ENCODE results near the gene METTL25B. TPM values are rescaled to one million over a fixed set of nuclear protein-coding genes. Genes with fewer than 3 reads are reported as not detected.

The METTL25B gene
- total and polyA plus RNA-seq, 2 of the 13 experiments (the other 11 are each of a cell fraction or from before 2014, with no cell fraction given): 11.9 to 24.0 TPM

GRCh38 chr1:156767101-156767878 is 39.0 kb downstream of the METTL25B start, which contains the start of gene PRCC (continued):
- TF ChIP-seq HOXD1 (CRISPR knock-in tag; IDR thresholded peaks at IDR 0.05) (0 out of 2 replicates have a peak, but pooled peaks have one; percentile 72), GTF2F1 (IDR thresholded peaks at IDR 0.05; ENCODE audit: low read length) (no peak), UBTF (CRISPR knock-in tag; IDR thresholded peaks at IDR 0.05) (peak; percentile 100), MTF1 (CRISPR knock-in tag; IDR thresholded peaks at IDR 0.05) (no peak), ZSCAN22 (CRISPR knock-in tag; IDR thresholded peaks at IDR 0.05) (no peak), ZNF564 (CRISPR knock-in tag; IDR thresholded peaks at IDR 0.05) (peak; percentile 42; the same call in 1 of the 2 replicates), SIN3B (IDR thresholded peaks at IDR 0.05; ENCODE audit: low read length) (no peak), ZBTB25 (CRISPR knock-in tag; IDR thresholded peaks at IDR 0.05) (peak; percentile 77; the same call in 1 of the 2 replicates), AGO1 (IDR thresholded peaks at IDR 0.05; ENCODE audit: low read depth, low read length, poor library complexity, severe bottlenecking) (no peak), NFATC3 (CRISPR knock-in tag; IDR thresholded peaks at IDR 0.05) (no peak; the same call in 1 of the 2 replicates), PHF8 (CRISPR knock-in tag; IDR thresholded peaks at IDR 0.05) (peak; percentile 100), ZNF713 (CRISPR knock-in tag; IDR thresholded peaks at IDR 0.05) (no peak), CREM (IDR thresholded peaks at IDR 0.05) (peak; percentile 100), CREM (CRISPR knock-in tag; IDR thresholded peaks at IDR 0.05) (0 out of 2 replicates have a peak, but pooled peaks have one; percentile 21), TAF1 (CRISPR knock-in tag; IDR thresholded peaks at IDR 0.05) (peak; percentile 79), MBNL3 (CRISPR knock-in tag; conservative IDR thresholded peaks at IDR 0.05) (no peak)
- TF ChIP-seq, protein P1, sequence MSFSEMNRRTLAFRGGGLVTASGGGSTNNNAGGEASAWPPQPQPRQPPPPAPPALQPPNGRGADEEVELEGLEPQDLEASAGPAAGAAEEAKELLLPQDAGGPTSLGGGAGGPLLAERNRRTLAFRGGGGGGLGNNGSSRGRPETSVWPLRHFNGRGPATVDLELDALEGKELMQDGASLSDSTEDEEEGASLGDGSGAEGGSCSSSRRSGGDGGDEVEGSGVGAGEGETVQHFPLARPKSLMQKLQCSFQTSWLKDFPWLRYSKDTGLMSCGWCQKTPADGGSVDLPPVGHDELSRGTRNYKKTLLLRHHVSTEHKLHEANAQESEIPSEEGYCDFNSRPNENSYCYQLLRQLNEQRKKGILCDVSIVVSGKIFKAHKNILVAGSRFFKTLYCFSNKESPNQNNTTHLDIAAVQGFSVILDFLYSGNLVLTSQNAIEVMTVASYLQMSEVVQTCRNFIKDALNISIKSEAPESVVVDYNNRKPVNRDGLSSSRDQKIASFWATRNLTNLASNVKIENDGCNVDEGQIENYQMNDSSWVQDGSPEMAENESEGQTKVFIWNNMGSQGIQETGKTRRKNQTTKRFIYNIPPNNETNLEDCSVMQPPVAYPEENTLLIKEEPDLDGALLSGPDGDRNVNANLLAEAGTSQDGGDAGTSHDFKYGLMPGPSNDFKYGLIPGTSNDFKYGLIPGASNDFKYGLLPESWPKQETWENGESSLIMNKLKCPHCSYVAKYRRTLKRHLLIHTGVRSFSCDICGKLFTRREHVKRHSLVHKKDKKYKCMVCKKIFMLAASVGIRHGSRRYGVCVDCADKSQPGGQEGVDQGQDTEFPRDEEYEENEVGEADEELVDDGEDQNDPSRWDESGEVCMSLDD (CRISPR knock-in tag; IDR thresholded peaks at IDR 0.05; ENCODE audit: borderline replicate concordance): no peak
- TF ChIP-seq, protein P2, sequence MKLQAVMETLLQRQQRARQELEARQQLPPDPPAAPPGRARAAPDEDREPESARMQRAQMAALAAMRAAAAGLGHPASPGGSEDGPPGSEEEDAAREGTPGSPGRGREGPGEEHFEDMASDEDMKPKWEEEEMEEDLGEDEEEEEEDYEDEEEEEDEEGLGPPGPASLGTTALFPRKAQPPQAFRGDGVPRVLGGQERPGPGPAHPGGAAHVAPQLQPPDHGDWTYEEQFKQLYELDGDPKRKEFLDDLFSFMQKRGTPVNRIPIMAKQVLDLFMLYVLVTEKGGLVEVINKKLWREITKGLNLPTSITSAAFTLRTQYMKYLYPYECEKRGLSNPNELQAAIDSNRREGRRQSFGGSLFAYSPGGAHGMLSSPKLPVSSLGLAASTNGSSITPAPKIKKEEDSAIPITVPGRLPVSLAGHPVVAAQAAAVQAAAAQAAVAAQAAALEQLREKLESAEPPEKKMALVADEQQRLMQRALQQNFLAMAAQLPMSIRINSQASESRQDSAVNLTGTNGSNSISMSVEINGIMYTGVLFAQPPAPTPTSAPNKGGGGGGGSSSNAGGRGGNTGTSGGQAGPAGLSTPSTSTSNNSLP (IDR thresholded peaks at IDR 0.05; ENCODE audit: low read depth, low read length): no peak
- TF ChIP-seq, protein P3, sequence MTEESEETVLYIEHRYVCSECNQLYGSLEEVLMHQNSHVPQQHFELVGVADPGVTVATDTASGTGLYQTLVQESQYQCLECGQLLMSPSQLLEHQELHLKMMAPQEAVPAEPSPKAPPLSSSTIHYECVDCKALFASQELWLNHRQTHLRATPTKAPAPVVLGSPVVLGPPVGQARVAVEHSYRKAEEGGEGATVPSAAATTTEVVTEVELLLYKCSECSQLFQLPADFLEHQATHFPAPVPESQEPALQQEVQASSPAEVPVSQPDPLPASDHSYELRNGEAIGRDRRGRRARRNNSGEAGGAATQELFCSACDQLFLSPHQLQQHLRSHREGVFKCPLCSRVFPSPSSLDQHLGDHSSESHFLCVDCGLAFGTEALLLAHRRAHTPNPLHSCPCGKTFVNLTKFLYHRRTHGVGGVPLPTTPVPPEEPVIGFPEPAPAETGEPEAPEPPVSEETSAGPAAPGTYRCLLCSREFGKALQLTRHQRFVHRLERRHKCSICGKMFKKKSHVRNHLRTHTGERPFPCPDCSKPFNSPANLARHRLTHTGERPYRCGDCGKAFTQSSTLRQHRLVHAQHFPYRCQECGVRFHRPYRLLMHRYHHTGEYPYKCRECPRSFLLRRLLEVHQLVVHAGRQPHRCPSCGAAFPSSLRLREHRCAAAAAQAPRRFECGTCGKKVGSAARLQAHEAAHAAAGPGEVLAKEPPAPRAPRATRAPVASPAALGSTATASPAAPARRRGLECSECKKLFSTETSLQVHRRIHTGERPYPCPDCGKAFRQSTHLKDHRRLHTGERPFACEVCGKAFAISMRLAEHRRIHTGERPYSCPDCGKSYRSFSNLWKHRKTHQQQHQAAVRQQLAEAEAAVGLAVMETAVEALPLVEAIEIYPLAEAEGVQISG (CRISPR knock-in tag; IDR thresholded peaks at IDR 0.05): peak; percentile 99

Data from HepG2 (cell line).